HG03558 (cell line): Measurements from ENCODE around the gene NYAP1.

ENCODE experiments used
- ATAC-seq: cut with Tn5 transposase; IDR thresholded peaks from one replicate; pipeline ENCODE4 v1.9.1; 2021; ENCODE audit warnings: moderate number of reproducible peaks; ENCODE audit not compliant: unreplicated experiment; ENCODE audit errors: extremely low read depth

Gene NYAP1

DNA sequence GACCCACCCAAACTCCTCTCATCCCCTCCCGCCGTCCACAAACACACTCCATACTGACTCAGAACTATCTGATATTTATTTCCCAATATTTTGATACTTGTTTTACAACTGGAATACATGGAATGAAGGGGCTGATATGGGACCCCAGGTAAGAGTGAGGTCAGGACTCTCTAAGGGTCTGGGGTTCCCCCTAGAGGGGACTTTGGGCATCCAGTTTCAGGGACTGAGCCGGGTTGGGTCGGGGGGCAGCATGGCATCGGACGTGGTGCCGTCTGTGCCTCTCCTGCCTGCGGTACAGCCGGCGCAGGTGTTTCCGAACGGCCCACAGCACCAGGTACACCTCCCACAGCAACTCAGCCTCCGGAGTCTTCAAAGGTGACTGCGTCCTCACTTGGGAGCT is 27.2 kb upstream of the NYAP1 start:
- no peak for ATAC-seq

DNA sequence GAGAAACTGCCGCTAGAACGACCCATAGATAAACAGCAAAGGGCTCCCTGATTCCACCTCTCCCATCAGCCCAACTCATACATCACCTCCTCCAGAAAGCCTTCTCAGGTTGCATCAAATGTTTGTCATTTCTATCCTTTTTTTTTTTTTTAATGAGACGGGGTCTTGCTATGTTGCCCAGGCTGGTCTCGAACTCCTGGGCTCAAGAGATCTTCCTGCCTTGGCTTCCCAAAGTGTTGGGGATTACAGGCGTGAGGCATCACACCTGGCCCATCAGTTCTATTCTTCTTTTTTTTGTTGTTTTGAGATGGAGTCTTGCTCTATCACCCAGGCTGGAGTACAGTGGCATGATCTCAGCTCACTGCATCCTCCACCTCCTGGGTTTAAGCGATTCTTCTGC is 26.7 kb upstream of the NYAP1 start:
- no peak for ATAC-seq

DNA sequence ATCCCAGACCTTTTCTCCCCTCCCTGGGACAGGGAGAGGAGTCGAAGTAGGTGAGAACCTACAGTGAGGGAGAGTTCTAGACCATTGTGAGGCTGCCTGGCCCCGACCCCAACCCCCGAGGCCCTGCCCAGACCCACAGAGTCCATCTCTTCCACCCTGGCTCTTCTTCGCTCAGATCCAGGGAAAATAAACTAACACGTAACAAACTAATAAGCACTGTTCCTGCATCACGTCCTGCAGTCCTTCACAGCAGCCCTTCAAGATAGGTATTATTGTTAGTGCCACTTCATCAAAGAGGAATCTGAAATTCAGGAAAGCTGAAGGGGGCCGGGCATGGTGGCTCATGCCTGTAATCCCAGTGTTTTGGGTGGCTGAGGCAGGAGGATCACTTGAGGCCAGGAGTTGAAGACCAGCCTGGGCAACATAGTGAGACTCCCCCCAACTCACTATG is 19.5 kb upstream of the NYAP1 start, which contains the start of gene SPACDR:
Gene SPACDR, minus strand, starts transcription at position 51 of the 451 bp plus-strand sequence. CDS start 235 bp downstream, outside the sequence.
- no peak for ATAC-seq

DNA sequence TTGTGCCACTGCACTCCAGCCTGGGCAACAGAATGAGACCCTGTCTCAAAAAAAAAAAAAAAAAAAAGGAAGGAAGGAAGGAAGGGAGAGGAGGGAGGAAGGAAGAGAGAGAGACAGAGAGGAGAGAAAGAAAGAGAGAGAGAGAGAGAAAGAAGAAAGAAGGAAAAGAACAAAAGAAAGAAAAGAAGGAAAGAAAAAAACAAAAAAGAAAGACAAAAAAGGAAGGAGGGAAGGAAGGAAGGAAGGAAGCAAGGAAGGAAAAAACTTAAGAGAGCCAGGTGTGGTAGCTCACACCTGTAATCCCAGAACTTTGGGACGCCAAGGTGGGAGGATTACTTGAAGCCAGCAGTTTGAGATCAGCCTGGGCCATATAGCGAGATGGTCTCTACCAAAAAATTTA is 18.9 kb upstream of the NYAP1 start:
- ATAC-seq = no peak

DNA sequence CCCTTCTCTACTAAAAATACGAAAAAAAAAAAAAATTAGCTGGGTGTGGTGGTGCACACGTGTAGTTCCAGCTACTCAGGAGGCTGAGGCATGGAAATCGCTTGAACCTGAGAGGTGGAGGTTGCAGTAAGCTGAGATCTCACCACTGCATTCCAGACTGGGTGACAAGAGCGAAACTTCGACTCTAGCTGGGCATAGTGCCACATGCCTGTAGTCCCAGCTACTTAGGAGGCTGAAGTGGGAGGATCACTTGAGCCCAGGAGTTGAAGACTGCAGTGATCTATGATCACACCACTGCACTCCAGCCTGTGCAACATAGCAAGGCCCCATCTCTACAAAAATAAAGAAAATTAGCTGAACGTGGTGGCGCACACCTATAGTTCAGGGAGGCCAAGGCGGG is 18.4 kb upstream of the NYAP1 start:
- no peak for ATAC-seq

DNA sequence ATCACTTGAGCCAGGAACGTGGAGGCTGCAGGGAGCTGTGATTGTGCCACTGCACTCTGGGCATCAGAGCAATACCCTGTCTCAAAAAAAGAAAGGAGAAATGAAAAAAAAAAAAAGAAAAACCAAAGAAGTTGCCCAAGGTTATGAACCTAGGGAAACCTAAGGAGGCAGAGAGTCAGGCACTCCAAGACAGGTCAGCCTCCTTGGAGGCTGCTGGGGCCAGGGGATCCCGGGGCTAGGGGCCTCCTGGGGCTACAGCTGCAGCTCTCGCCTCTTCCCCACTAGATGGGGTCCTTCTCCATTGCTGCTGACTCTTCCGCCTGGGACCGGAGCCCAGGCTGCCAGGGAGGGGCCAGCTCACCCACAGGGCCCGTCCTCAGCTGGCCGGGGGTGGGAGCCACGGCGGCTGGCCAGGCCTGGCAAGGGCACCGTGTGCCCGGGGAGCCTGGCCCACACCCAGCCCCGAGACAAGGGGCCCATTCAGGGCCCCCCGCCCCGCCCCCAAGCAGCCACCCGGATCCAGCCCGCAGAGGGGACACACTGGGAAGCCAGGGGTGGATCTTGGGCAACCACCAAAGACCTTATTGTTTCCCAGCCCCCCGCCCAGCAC is 17.9 kb upstream of the NYAP1 start:
- ATAC-seq = no peak

DNA sequence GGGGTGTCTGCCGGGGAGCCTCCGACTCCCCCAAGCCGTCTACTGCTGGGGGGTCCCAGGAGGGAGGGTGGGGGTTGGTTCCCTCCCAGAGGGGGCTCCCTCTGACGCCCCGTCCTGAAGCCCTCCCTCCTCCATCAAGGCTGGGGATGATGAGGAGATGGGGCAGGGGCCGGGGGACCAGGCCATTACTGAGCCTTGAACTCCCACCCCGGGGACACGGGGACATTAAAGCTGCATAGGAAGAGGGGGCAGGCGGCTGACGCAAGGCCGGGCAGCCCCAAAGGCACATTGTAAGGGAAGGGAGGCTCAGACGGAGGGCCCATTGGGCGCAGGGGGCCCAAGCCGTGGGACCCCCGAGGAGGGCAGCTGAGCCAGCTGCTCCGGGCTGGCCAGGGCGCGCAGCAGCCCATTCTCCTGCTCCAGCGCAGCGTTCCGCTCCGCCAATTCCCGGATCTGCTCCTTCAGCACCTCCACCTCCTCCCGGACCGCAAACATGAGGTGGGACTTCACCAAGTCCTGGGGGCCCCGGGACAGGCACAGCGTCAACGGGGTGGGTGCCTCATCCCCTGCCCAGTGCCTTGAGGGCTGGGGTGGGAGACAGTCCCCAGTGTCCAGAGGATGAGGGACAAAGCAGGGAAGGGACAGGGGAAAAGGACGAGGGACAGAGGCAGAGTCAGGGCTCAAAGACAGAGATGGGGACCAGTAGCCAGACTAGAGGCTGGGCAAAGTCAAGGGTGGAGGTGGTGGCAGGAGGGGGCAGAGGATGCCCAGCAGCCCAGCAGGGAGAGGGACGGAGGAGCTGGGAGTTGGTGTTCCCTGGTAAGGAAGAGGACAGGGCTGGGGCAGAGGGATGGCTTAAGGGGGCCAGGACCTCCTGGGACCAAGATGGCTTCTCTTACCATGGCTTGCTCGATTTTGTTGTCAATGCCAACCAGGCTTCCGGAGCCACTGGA is 16.8 kb upstream of the NYAP1 start:
- no peak for ATAC-seq

DNA sequence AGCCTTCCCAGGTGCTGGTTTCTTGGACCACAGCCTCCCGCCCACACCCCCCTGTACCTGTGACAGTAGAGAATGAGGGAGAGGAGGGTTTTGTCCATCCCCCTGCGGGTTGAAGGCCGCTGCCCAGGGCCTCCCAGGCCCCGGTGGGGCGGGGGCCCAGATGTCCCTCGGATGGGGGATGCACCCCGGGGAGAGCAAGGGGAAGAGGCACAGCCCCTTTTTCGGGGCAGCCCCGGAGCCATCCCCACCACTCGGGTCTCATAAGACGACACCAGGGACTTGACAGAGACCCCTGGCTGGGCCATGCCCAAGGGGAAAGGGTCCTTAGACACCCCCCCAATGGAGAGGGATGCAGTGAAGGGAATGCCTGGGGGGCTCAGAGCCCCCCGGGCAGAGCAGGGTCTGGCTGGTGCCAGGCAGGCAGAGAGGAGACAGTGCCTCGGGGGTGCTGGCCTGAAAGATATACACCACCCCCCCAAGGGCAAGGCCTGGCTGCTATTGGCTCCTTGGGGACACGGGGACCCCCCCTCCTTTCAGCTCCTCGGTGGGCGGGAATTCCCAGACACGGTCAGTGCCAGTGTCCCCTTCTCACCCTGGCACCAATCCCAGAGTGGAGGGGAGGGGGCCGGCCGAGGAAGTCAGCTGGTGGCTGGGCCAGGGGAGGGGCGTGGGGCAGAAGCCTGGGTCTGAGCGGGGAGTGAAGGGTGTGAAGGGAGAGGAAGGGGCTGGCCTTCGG is 15.9 kb upstream of the NYAP1 start:
- no peak for ATAC-seq

DNA sequence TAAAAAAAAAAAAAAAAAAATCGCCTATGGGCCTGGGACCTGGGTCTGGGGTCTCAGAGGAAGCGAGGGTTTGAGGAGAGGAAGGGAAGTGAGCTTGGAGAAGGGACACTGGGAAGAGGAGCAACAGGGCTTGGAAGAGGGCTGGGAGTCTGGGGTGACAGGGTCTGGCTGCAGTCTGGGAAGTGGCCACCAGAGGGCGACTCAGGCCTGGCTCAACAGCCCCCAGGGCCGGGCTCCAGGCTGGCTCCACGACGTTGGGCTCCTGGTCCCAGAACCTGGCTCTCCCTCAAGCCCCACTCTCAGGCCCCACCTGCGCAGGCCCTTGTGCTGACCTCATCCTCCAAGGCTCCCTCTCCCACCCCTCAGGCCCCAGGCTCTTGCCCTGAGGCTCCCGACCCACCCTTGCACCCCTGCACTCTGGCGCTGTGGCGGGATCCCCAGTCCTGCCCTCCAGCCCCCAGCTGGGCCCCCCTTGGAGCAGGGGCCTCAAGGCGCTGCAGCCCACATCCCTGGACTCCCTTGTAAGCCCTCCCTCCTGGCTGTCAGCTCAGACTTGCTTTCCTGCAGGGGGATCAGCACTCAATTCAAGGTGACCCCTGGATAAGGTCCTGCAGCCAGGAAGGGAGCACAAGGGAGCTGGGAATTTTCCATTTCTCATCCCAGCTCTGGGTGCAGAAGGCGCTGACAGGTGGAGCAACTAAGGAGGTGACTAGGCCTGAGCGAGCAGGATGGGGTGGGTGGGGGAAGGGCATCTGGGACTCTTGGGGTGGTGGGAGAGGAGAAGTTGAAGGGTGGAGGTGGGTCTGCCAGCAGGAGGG is 14.3 kb upstream of the NYAP1 start:
- no peak for ATAC-seq

DNA sequence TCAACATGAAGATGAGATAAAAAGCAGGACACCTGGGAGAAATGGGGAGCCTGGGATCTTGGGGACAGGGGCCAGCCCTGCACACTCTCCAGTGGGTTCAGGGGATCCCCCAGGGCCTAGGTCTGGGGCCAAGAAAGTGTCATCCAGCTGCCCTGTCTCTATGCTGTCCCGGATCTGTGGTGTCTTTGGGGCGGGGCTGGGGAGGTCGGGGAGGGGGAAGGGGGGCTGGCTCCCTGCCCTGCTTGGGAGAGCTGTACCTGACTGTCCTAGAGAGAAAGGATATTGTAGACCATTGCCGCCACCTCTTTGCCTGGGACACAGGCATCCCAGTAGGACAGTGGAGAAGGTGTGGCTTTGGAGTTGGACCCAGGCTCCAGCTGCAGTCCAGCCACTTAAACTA is 12.7 kb upstream of the NYAP1 start:
- no peak for ATAC-seq

DNA sequence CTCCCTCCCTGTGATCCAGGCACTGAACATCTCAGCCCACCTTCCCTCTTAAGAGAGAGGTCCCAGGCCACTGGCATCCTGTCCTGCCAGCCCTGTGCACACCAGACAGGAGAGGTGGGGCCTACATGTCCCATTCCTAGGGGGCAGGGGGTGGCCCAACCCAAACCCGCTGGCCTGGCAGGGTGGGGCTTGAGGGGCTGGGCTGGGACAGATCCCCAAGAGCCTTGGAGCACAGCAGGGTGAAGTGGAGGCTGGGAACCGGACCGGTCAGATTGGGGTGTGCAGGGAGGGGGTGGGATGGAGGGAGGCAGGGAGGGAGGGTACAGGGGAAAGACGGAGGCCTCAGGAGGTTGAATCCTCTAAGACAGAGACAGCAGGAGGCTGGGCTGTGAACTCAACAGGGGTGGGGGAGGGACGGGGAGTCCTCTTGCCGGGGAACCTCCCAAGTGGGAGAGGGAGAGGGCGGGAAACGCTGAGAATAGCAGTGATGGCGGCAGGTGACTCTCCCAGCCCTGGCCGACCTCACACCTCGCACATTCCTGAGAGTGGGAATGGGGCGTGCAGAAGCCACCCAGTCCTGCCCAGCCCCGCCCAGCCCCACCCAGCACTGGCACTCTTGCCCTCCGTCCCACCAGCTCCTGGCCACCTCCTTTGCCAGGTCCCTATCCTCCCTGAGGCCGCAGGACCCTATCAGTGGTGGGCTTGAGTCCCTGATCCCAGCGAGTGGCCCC is 11.4 kb upstream of the NYAP1 start:
- no peak for ATAC-seq

DNA sequence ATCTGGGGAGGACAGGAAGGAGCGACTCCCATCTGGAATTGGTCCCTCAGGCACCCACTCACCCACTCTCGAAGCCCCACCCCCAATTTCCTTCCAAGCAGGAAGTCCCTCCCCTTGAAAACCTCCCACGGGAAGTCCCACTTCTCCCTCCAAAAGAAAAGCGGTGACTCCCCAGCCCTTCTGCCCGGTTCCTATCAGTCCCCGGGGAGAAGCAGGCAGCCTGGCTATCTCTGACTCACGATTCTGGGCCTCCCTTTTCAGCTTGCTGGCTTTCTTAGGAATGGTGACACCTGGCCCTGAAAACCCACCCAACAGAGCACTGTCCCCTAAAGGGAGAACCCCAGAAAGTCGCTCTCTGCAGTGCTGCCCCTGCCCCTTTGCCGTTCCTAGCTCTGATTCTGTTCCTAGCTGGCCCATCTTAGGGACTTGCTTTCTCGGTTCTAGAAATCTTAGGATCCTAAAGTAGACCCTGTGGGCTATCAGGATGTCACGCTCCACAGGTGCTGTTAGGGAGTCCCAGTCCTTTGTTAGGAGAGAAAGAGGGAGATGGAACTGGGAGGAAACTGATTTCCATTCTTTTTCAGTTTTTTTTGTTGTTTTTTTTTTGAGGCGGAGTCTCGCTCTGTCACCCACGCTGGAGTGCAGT is 10.8 kb upstream of the NYAP1 start:
- ATAC-seq = no peak

DNA sequence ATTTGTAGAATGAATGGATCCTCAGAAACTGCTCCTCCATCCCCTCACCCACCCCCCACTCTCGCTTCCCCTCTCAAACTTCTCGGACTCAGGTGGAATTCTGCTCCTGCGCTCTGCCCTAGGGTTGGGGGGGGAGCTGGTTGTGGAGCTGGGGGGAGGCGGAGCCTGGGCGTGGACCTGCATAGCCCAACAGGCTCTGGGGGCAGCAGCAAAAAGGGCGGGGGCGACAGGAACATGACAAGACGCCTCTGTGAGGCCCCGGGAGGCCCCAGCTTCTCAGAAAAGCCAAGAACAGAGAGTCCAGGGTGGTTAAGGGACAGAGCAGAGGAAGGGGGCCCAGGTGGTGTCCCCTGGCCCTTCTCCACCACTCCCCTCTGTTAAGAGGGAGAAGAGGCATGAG is 8.2 kb upstream of the NYAP1 start:
- no peak for ATAC-seq

DNA sequence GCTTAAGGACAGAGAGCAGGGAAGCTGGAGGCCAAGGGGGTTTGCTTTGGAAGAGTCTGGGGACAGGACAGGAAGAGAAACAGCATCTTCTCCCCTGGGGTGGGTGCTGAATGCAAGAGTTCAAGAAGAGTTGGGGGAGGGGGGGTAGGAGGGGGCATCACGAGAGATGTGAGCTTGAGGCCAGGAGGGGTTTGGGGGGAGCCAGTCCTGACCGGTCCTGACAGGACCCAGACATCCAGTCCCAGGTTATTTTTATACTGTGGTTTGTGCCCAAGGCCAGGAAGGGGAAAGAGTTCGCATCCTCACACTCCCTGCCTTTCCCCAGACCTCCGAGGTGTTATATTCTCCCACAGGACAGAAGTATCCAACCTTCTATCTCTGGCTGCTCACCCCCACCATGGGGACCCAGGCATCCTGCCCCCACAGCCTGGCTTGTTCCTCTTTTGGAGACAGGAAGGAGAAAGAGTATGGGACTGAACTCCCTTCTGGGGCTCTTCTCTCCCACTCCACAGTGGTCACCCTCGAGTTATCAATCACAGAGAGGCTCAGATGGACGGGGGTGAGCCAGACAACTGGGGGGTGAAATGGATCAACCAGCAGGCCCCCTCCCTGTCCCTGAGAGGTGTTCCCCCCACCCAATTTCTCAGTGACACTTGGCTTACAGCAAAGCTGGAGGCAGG is 7.5 kb upstream of the NYAP1 start:
- no peak for ATAC-seq

DNA sequence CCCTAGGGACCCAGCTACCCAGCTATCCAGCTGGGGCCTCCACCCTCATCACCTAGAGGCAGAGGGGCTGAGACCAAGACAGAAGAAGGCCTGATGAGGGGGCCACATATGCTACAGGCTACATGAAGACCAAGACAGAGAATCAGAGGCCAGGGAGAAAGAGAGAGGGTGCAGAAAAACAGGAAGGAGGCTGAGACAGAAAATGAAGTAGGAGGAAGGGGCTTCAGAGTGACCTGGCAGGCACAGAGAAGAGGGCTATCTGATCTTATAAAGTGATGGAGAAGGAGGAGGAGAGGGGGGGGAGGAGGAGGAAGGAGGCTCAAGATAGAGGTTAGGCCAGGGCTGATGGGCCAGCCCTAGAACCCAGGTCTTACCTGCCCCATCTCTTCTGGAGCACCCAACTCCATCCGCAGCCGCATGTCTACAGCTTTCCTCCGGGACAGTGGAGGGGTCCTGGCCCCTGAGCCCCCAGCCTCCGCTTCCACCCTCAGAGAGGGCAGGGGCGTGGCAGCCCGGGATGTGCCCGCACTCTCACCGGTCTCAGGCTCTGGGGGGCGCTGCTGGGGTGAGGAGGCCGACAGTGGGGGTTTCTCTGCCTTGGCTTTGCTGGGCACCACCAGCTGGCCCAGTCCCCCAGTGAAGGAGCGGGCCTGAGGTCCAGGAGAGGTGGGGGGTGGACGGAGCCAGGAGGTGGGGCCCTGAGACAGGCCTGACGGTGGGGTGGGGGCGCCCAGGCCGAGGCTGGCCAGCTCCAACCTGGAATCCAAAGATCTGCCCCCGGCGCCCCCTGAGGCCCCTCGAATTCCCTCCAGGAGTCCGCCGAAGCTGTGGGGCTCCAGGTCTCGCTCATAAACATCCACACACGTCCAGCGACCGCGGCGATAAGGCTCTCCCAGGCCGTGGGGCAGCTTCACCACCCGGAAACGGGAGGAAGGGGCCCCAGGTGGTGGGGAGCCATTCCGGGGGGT is 6.5 kb upstream of the NYAP1 start:
- no peak for ATAC-seq

DNA sequence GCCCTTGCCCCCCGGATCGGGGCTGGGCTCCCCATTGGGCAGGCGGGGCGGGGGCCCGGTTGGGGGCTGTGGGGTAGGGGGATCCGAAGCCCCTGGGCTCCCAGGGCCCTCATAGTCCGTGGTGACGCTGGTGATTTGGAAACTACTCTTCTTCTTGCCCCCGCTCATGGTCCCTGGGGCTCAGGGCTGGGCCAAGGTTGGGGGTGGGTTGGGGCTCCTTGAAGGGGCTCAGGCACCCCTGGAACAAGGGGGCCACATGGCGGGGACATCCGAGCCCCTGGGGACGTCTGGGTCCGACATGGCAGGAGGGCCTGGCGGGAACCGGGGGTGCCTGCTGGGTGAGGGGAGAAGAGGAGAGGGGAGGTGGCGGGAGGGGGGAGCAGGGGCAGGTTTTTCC is 5.9 kb upstream of the NYAP1 start:
- no peak for ATAC-seq

DNA sequence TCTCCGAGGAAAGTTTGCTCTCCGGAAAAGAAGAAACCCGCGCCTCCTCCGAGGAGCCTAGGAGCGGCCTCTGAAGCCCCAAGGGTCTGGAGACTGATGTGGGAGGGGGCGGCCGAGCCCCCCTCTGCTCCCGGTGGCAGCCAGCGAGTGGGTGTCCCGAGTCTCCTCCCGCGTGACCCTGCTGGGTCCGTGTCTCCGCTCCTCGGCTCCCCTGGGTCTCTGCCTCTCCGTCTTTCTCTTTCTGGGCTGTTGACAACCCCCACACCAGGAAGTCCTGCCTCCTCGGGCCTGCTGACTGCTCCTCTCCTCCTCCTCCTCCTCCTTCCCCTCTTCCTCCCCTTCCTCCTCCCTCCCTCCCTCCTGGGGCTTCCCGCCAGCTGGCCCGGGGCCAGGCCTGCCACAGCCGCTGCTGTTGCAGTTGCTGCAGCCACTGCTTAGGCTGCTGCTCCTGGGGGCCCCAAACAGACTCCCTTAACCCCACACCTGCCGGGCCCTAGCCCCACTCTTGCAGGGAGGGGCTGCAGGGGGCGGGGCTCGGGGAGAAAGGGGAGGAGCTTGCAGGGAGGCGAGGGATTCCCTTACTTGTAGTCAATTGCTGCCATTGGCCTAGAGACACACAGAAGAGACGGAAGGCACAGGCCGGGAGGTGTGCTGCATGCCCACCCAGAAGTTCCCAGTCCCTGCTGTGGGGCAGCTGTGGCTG is 4.6 kb upstream of the NYAP1 start, which contains the start of gene TSC22D4:
Gene TSC22D4, minus strand, starts transcription at position 257 of the 703 bp plus-strand sequence. CDS start 1,176 bp downstream, outside the sequence.
- ATAC-seq = no peak
